ENCODE results near the gene ACTRT2.

The ACTRT2 gene

DNA sequence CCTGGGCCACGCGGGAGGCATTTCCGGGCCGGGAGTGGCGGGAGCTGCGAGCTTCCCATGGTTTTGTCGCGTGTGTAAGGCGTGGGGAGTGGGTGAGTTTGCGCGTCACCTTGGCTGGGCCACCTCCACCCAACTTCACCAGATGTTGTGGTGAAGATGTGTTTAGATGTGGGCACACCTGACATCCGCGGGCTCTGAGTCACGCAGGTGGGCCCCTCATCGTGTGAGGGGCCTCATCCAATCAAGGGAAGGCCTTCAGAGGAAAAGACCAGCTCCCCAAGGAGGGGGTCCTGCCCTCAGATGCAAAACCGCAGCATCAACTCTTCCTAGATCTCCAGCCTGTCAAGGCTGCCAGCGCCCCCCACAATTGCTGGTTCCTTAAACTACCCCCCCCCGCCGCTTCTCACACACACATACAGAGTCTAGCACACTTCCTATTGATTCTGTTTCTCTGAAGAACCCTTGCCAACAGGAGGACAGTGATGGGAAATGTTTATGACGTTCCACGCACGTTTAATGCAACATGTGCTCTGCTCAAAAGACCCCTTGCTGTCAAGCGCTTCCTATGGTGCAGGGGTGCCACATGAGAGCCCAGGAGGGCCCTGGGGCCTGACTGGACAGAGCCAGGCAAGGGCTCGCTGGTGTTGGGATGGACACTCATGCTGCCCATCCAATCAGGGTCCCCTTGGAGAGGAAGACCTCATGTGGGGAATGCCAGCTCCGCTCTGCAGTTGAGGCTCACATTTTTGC, 11.9 kb downstream of the ACTRT2 start:
- DNase-seq, result no peak

- no peak for DNase-seq
These were observed 12.5 kb downstream of the ACTRT2 start for GRCh38 chr1:3033790-3034090.

GRCh38 chr1:3034162-3034561, 12.9 kb downstream of the ACTRT2 start:
- no peak for DNase-seq

GRCh38 chr1:3034728-3035562, 13.7 kb downstream of the ACTRT2 start:
- DNase-seq, result no peak

- no peak for DNase-seq
These were observed 14.5 kb downstream of the ACTRT2 start for GRCh38 chr1:3035563-3036446.

GRCh38 chr1:3036447-3037280, 15.4 kb downstream of the ACTRT2 start:
- DNase-seq, result no peak

- no peak for DNase-seq
These were observed 16.2 kb downstream of the ACTRT2 start for GRCh38 chr1:3037281-3038040.

DNA sequence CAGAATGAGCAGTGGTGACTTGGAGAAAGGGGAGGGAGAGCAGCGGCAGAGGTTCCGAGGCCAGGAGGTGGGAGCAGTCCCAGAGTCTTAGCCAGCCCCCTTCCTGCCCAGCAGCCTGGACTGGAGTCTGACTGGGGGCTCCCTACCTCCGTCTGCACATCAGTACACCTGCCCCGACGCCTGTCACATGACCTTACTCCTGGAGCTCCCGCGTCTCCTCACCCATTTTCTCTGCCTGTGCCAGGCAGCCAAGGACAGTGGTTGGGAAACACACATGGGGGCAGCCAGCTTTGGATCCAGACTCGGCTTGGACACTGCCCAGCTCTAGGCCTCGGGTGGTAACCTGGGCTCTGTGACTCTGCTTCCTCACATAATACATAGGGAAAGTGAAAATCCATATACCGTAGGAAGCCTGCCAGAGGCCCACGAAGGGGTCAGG, 16.9 kb downstream of the ACTRT2 start:
- DNase-seq, result no peak

GRCh38 chr1:3038571-3039181, 17.4 kb downstream of the ACTRT2 start:
- DNase-seq, result no peak

GRCh38 chr1:3040004-3040403, 18.7 kb downstream of the ACTRT2 start:
- no peak for DNase-seq

- no peak for DNase-seq
These were observed 21.2 kb downstream of the ACTRT2 start for GRCh38 chr1:3042481-3042880.

- DNase-seq, result no peak
These were observed 27.9 kb downstream of the ACTRT2 start for GRCh38 chr1:3049164-3049563.

DNA sequence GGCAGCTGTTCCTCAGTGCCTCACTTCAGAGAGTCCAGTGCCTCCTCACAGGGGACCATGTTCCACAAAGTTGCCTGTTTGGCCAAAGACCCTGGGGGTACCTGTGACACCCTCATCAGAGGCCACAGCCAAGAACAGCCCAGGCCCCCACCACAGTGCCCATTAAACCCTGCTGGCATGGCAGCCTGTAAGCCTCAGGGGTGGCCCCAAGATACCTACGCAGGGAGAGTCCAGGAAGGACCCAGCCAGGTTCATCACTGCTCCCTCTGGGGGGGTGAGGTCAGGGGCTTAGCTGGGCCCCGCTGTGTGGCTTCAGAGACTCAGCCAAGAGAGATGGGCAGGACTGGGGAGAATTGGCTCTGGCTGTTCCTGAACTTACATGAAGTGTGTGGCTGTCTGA, 28.6 kb downstream of the ACTRT2 start:
- no peak for DNase-seq

GRCh38 chr1:3050603-3051002, 29.3 kb downstream of the ACTRT2 start:
- no peak for DNase-seq

DNA sequence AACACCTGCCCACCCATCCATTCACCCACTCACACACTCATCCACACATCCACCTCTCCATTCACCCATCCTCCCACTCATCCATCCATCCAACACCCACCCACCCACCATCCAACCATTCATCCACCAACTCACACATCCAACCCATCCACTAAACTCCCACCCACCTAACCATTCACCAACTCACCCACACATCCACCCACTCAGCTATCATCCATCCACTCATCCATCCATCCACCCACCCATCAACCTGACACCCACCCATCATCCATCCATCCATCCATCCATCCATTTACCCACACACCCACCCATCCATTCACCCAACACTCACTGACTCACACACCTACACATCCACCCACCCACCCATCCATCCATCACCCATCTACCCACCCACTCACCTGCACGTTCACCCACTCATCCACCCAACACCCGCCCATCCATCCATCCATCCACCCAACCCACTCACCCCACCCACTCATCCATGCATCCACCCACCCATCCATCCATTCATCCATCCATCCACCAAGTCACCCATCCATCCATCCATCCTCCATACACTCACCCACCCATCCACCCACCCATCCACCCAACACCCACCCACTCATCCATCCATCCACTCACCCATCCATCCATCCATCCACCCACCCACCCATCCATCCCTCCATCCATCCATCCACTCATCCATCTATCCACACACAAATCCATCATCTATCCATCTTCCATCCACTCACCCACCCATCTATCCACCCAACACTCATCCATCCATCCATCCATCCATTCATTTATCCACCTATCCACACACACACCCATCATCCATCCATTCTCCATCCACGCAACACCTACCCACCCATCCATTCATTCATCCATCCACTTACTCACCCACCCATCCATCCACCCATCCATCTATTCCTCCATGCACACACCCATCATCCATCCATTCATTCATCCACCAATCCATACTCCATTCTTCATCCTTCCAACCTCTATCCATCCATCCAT, 30.3 kb downstream of the ACTRT2 start:
- DNase-seq, result no peak

- DNase-seq, result no peak
These were observed 31.2 kb downstream of the ACTRT2 start for GRCh38 chr1:3052501-3052900.

- DNase-seq, result no peak
These were observed 32.2 kb downstream of the ACTRT2 start for GRCh38 chr1:3053366-3053980.

- no peak for DNase-seq
These were observed 32.7 kb downstream of the ACTRT2 start for GRCh38 chr1:3053986-3054385.

DNA sequence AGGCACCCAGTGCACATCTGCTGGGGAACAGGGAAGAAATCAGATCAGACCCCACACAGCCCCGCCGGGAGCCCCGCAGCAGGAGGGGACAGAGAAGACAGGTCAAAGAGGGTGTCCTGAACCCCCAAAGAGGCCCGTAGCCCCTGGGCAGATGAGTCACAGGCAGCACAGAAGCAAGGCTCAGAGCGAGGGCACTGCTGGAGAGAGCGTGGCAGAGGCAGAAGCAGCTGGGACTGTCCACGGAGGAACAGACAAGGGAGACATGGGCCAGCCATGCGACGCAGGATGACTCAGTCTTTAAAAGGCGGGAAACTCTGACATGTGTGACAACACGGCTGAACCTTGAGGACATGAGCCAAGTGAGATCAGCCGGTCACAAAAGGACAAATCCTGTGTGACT, 33.2 kb downstream of the ACTRT2 start:
- no peak for DNase-seq
